ENCODE results near the gene ZFP36L2. TPM values are rescaled to one million over a fixed set of nuclear protein-coding genes. Genes with fewer than 3 reads are reported as not detected.

Gene ZFP36L2
- total and polyA plus RNA-seq, 7 experiments from 2014 or later, result 231 to 747 (median 389) TPM

DNA sequence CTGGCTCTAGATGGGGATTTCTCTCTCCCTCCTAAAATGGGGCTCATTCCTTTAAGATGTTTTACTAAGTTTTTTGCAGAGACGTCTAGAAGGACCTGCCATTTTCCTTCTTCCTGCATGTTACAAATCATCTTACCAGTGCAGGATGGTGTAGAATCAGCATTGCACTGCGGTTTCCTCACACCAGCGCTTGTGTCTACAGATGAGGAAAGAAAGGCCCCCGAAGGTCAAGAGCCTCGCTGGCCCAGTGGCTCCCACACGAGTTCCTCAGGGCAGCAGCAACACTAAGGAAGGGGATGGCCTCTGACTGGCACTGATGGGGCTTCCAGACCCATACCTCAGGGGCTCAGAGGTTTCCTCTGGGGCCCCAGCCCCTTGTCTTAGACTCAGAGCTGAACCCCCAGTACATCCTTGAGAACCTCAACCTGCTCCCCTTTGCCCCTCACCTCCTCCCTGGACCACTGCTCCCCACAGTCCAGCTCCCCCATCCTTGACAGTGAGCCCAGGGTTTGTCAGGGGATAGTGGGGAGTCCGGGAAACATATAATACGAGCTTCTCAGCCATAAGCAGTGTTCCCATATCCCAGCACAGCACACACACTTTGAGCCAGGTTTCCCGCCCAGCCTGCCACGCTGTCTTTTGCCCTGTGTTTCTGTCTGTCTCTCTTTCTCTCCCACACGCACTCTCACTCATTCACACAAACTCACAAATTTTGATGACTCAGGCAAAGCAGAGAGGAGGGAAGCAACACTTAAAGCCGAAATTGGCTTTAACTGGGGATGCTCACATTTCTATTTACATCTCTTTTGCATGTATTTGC, 29.4 kb downstream of the ZFP36L2 start:
- Mint-ChIP-seq H3K4me1 (peaks cover 32 to 79% (median 66%) of the 10 kb centered on the region in 7 donors), H3K36me3 (peaks cover 0 to 9% (median 0%) of the 10 kb centered on the region in 5 donors), H3K4me3 (peak overlapping the region; percentile 20 to 80 (median 72)), H3K27ac (peak overlapping the region; percentile 79 to 98 (median 91)), H3K27me3 (no peaks in the 10 kb centered on the region), H3K9me3 (peaks cover 0 to 3% (median 0%) of the 10 kb centered on the region in 11 donors)
- Histone ChIP-seq H3K4me3 (ENCODE audit: low read length) (no peak overlapping the region), H3K9me3 (ENCODE audit: control insufficient read depth in 2 of 3, low read length in 3 of 3) (no peaks in the 10 kb centered on the region), H3K36me3 (ENCODE audit: control insufficient read depth in 2 of 3, insufficient read depth in 3 of 3, low read length in 3 of 3) (no peaks in the 10 kb centered on the region), H3K4me1 (ENCODE audit: control insufficient read depth in 2 of 2, insufficient read depth in 2 of 2, low read length in 2 of 2) (peaks cover 53 to 65% of the 10 kb centered on the region in 2 donors), H3K27me3 (ENCODE audit: control insufficient read depth in 2 of 2, insufficient read depth in 2 of 2, low read length in 2 of 2) (no peaks in the 10 kb centered on the region), H3K27ac (ENCODE audit: low read depth, low read length) (peak overlapping the region; percentile 59)
- ChIA-PET POLR2A (interaction anchor here (2.0 to 13.1 kb wide), 5 partner anchors 9 to 66 kb away, joined by 20 to 543 read pairs (median 120); partner anchors contain the start of gene ZFP36L2), CTCF (interaction anchor here (0.7 to 1.0 kb wide), 2 partner anchors 17 to 69 kb away, joined by 4 to 5 read pairs; no protein-coding TSS in a partner anchor)
- ATAC-seq (no peak), DNase-seq (no peak)
- intact Hi-C loops (cut with micrococcal nuclease), result no loop called here

DNA sequence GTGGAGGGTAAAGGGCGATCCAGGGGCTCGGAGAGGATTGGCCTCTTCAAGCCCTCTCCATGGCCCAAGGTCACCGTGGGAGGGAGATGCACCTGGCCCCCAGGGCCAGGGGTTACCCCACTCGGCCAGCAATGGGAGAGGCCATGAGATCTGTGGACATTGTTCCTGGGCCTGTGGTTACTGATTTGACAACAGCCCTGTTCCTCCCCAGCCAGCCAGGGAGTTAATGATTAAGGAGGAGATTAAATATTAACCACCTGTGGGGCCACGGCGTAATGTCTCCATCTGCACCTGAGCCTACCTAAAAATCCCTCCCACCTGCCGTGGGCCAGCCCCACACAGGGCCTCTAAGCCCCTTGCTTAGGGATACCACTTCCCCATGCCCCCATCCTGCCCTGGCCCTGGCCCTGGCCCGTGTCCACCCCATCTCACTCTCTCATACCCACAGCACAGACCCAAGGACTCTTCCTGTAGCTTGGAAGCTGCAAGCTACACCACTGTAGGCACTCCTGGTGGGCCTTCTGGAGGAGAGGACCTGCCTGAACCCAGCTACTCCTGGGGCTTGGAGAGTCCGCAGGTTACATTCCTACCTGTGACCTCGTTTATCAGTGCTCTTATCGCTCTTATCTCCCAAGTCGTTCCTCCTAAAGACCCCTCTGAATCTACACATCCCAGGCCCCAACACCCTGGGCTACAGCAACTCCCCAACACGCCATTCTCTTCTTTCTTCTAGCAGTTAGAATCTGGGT, 32.1 kb downstream of the ZFP36L2 start:
- H3K4me1 ChIP-seq (ENCODE audit: control insufficient read depth in 2 of 2, insufficient read depth in 2 of 2, low read length in 2 of 2), result peaks cover 61 to 69% of the 10 kb centered on the region in 2 donors
- intact Hi-C loops (cut with micrococcal nuclease), result loop anchor here (1.0 kb wide), 3 partner anchors 10 to 57 kb away; no protein-coding TSS in a partner anchor
- H3K27ac Mint-ChIP-seq, result peak overlapping the region; percentile 94 to 100 (median 99)
- no peaks in the 10 kb centered on the region for H3K27me3 ChIP-seq (ENCODE audit: control insufficient read depth in 2 of 2, insufficient read depth in 2 of 2, low read length in 2 of 2)
- DNase-seq, result no peak
- peaks cover 0 to 11% (median 0%) of the 10 kb centered on the region in 5 donors for H3K36me3 Mint-ChIP-seq
- ChIA-PET POLR2A (interaction anchor here (0.9 to 13.1 kb wide), 14 partner anchors 8 to 63 kb away, joined by 3 to 543 read pairs (median 8); partner anchors contain the start of gene ZFP36L2), CTCF (interaction anchor here (0.6 to 4.6 kb wide), 13 partner anchors 12 to 882 kb away, joined by 3 to 24 read pairs (median 5); no protein-coding TSS in a partner anchor)
- H3K9me3 Mint-ChIP-seq, result peaks cover 0 to 3% (median 0%) of the 10 kb centered on the region in 11 donors
- no peak for ATAC-seq
- peak overlapping the region; percentile 86 to 100 (median 92) for H3K4me3 Mint-ChIP-seq
- no peaks in the 10 kb centered on the region for H3K9me3 ChIP-seq (ENCODE audit: control insufficient read depth in 2 of 3, low read length in 3 of 3)
- H3K4me3 ChIP-seq (ENCODE audit: low read length), result peak overlapping the region; percentile 80
- H3K4me1 Mint-ChIP-seq, result peaks cover 37 to 75% (median 59%) of the 10 kb centered on the region in 7 donors
- H3K27me3 Mint-ChIP-seq, result no peaks in the 10 kb centered on the region
- H3K36me3 ChIP-seq (ENCODE audit: control insufficient read depth in 2 of 3, insufficient read depth in 3 of 3, low read length in 3 of 3), result no peaks in the 10 kb centered on the region
- H3K27ac ChIP-seq (ENCODE audit: low read depth, low read length), result peak overlapping the region; percentile 98

DNA sequence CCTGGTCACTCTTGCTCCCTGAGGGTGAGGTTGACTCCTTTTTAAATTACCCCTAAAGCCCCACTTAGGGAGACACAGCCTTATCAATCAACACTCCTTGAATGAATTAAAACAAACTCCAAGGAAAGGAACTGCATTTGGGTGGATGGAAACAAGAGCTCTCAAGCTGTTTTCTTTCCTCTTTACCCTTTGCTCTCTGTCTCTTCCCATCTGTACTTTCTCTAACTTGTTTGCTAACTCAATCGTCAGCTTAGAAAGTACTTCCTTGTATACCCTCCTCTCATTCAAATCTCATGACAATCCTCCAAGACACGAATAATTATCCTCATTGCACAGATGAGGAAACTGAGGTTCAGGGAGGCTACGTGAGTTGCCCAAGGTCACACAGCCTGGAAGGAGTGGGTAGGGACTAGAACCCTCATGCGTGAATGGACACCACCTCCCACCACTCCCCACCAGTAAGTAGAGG, 32.7 kb downstream of the ZFP36L2 start:
- ChIA-PET CTCF (interaction anchor here (1.4 to 4.6 kb wide), 6 partner anchors 19 to 57 kb away, joined by 4 to 24 read pairs (median 6); no protein-coding TSS in a partner anchor), POLR2A (interaction anchor here (1.2 to 13.1 kb wide), 9 partner anchors 8 to 63 kb away, joined by 5 to 543 read pairs (median 18); partner anchors contain the start of gene ZFP36L2)
- Histone ChIP-seq H3K27ac (ENCODE audit: low read depth, low read length) (peak overlapping the region; percentile 98), H3K9me3 (ENCODE audit: control insufficient read depth in 2 of 3, low read length in 3 of 3) (no peaks in the 10 kb centered on the region), H3K27me3 (ENCODE audit: control insufficient read depth in 2 of 2, insufficient read depth in 2 of 2, low read length in 2 of 2) (no peaks in the 10 kb centered on the region), H3K36me3 (ENCODE audit: control insufficient read depth in 2 of 3, insufficient read depth in 3 of 3, low read length in 3 of 3) (no peaks in the 10 kb centered on the region), H3K4me3 (ENCODE audit: low read length) (peak overlapping the region; percentile 80), H3K4me1 (ENCODE audit: control insufficient read depth in 2 of 2, insufficient read depth in 2 of 2, low read length in 2 of 2) (peaks cover 61 to 69% of the 10 kb centered on the region in 2 donors)
- Mint-ChIP-seq H3K27me3 (no peaks in the 10 kb centered on the region), H3K9me3 (peaks cover 0 to 3% (median 0%) of the 10 kb centered on the region in 11 donors), H3K4me1 (peaks cover 37 to 81% (median 62%) of the 10 kb centered on the region in 7 donors), H3K36me3 (peaks cover 0 to 11% (median 0%) of the 10 kb centered on the region in 5 donors), H3K27ac (peak overlapping the region; percentile 94 to 100 (median 99)), H3K4me3 (peak overlapping the region; percentile 86 to 100 (median 92))
- intact Hi-C loops (cut with micrococcal nuclease), result loop anchor here (1.0 kb wide), 3 partner anchors 9 to 56 kb away; no protein-coding TSS in a partner anchor
- DNase-seq (no peak), ATAC-seq (no peak)

DNA sequence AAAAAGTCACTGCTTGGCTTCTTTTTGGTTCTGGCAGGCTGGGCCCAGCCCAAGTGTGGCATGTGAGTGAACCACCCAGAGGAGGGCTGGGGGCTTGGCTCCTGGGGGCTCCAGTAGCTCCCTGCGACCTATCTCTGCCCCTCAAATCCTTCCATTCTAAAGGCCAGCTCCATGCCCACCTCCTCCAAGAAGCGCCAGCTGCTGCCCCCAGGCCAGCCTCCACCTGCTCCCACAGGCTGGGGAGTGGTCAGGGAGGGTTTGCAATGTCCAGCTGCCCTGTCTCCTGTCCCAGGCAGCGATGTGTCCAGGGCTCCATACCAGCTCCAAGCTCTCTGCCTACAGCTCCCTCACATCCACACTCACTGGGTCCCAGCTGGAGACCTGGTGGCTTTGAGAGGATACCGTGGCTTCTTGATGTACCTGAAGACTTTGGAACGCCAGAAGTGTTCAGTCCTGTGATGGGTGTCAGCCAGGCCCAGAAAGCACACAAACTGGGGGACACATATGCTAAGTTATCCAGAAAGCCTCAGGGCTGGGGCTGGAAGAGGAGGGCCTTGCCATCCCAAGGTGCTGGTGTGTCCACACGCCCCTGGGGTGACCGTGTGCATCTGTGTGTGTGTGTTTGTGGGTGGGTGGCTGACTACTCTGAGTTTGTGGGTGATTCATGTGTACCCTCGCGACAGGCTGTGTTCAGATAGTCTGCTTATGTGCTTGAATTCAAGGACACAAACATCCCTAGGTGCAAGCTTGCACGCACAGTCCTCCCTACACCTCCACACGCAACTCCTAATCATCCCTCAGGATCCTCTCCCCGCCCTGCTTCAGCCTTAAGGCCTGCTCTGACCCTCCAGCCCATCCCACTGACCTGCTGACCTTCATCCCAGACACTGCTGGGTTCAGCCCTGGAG, 33.4 kb downstream of the ZFP36L2 start:
- peaks cover 0 to 3% (median 0%) of the 10 kb centered on the region in 11 donors for H3K9me3 Mint-ChIP-seq
- ATAC-seq (no peak), DNase-seq (no peak)
- H3K27ac Mint-ChIP-seq, result peak overlapping the region; percentile 94 to 100 (median 99)
- Histone ChIP-seq H3K36me3 (ENCODE audit: control insufficient read depth in 2 of 3, insufficient read depth in 3 of 3, low read length in 3 of 3) (no peaks in the 10 kb centered on the region), H3K4me1 (ENCODE audit: control insufficient read depth in 2 of 2, insufficient read depth in 2 of 2, low read length in 2 of 2) (peaks cover 61 to 73% of the 10 kb centered on the region in 2 donors), H3K4me3 (ENCODE audit: low read length) (peak overlapping the region; percentile 80), H3K27ac (ENCODE audit: low read depth, low read length) (peak overlapping the region; percentile 98), H3K9me3 (ENCODE audit: control insufficient read depth in 2 of 3, low read length in 3 of 3) (no peaks in the 10 kb centered on the region), H3K27me3 (ENCODE audit: control insufficient read depth in 2 of 2, insufficient read depth in 2 of 2, low read length in 2 of 2) (no peaks in the 10 kb centered on the region)
- peaks cover 0 to 11% (median 0%) of the 10 kb centered on the region in 5 donors for H3K36me3 Mint-ChIP-seq
- CTCF ChIA-PET, result interaction anchor here (0.6 to 4.6 kb wide), 12 partner anchors 12 to 60 kb away, joined by 3 to 24 read pairs (median 4); no protein-coding TSS in a partner anchor
- intact Hi-C loops (cut with micrococcal nuclease), result no loop called here
- peak overlapping the region; percentile 86 to 100 (median 92) for H3K4me3 Mint-ChIP-seq
- H3K4me1 Mint-ChIP-seq, result peaks cover 40 to 83% (median 59%) of the 10 kb centered on the region in 7 donors
- no peaks in the 10 kb centered on the region for H3K27me3 Mint-ChIP-seq
- POLR2A ChIA-PET, result interaction anchor here (1.1 to 13.1 kb wide), 8 partner anchors 7 to 62 kb away, joined by 5 to 543 read pairs (median 28); partner anchors contain the start of gene ZFP36L2

DNA sequence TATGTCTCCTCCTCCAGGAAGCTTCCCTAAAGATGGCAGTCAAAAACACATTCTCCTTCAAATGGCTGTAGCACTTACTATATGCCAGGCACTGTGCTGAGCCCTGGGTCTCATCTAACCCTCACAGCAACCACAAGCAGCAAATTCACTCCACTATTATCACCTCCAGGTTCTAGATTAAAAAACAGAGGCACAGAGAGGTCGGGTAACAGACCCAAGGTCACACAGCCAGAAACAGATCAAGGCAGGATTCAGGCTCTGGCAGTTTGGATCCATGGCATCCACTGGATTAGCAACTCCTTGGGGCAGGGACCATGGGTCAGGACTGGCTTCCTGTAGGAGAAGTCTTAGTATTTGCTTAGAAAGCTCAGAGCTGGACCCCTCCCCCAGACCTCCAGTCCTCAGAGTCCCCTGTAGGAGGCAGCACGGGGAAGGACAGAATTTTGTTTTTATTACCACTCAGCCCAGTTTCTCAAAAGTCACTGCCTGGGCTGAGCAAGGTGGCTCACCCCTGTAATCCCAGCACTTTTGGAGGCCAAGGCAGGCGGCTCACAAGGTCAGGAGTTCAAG, 34.4 kb downstream of the ZFP36L2 start:
- Mint-ChIP-seq H3K9me3 (peaks cover 0 to 3% (median 0%) of the 10 kb centered on the region in 11 donors), H3K36me3 (peaks cover 0 to 8% (median 0%) of the 10 kb centered on the region in 5 donors), H3K27me3 (no peaks in the 10 kb centered on the region), H3K27ac (peak overlapping the region; percentile 70 to 100 (median 99)), H3K4me3 (peak overlapping the region; percentile 23 to 100 (median 80)), H3K4me1 (peaks cover 44 to 86% (median 60%) of the 10 kb centered on the region in 7 donors)
- H3K36me3 ChIP-seq (ENCODE audit: control insufficient read depth in 2 of 3, insufficient read depth in 3 of 3, low read length in 3 of 3), result no peaks in the 10 kb centered on the region
- peaks cover 55 to 76% of the 10 kb centered on the region in 2 donors for H3K4me1 ChIP-seq (ENCODE audit: control insufficient read depth in 2 of 2, insufficient read depth in 2 of 2, low read length in 2 of 2)
- no peaks in the 10 kb centered on the region for H3K27me3 ChIP-seq (ENCODE audit: control insufficient read depth in 2 of 2, insufficient read depth in 2 of 2, low read length in 2 of 2)
- intact Hi-C loops (cut with micrococcal nuclease), result no loop called here
- ChIA-PET CTCF (interaction anchor here (0.6 to 4.6 kb wide), 13 partner anchors 13 to 59 kb away, joined by 3 to 24 read pairs (median 4); no protein-coding TSS in a partner anchor), POLR2A (interaction anchor here (1.1 to 13.1 kb wide), 7 partner anchors 14 to 61 kb away, joined by 5 to 543 read pairs (median 37); partner anchors contain the start of gene ZFP36L2)
- DNase-seq (peak in 4 of 9 donors; percentile 30 to 45 (median 36)), ATAC-seq (no peak)
- H3K27ac ChIP-seq (ENCODE audit: low read depth, low read length), result peak overlapping the region; percentile 98
- no peaks in the 10 kb centered on the region for H3K9me3 ChIP-seq (ENCODE audit: control insufficient read depth in 2 of 3, low read length in 3 of 3)
- H3K4me3 ChIP-seq (ENCODE audit: low read length), result no peak overlapping the region
